ENCODE measurements around the gene SEMA4D. TPM values are rescaled to one million over a fixed set of nuclear protein-coding genes. Genes with fewer than 3 reads are reported as not detected.

Gene SEMA4D
- total and polyA plus RNA-seq, 12 donors = 3.5 to 57.0 (median 26.7) TPM

DNA sequence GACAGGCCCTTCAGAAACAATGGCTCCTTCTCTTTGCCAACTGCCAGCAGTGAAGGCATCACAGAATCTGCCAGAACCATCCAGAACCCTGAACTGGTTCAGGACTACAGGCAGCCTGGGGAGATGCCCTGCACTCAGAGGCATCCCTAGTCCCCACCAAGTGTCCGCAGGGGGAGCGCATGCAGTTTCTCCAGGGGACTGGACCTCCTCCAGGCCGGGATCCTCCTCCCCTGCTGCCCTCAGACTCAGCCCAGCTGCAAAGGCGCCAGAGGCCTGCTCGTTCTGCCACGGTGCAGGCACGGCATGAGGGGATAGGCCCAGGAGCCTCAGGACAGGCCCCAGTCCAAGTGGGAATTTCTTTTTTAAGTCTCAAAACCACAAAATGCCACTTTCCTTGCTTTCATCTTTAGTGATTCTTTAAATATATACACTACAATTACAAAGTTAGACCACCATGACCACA is 72.0 kb downstream of the SEMA4D start:
- 83 to 92% (median 86%) methylated on average over 1 to 7 of the region's 7 CpGs for WGBS, 4 donors
- H3K4me1 ChIP-seq (replicated peaks in 1 of 2) = peaks cover 11 to 24% of the 10 kb centered on the region in 2 donors
- no peak overlapping the region for H3K4me3 ChIP-seq
- peak overlapping the region in 1 of 5 donors; percentile 20 for H3K27ac ChIP-seq
- H3K36me3 ChIP-seq (replicated peaks in 1 of 2) = no peaks in the 10 kb centered on the region
- no peaks in the 10 kb centered on the region for H3K27me3 ChIP-seq
- H3K9me3 ChIP-seq (replicated peaks in 1 of 3) = no peaks in the 10 kb centered on the region
- DNase-seq = no peak
- intact Hi-C loops (cut with DNase I) = no loop called here
- TF ChIP-seq POLR2A (IDR thresholded peaks at IDR 0.05) = no peak
- no peak for TF ChIP-seq CTCF (IDR thresholded peaks at IDR 0.05)

GRCh38 chr9:89425024-89425805 is 72.7 kb downstream of the SEMA4D start:
- Histone ChIP-seq H3K4me1 (replicated peaks in 1 of 2) (peaks cover 11 to 24% of the 10 kb centered on the region in 2 donors), H3K9me3 (replicated peaks in 1 of 3) (no peaks in the 10 kb centered on the region), H3K27me3 (no peaks in the 10 kb centered on the region), H3K36me3 (replicated peaks in 1 of 2) (no peaks in the 10 kb centered on the region), H3K4me3 (no peak overlapping the region), H3K27ac (peak overlapping the region in 1 of 5 donors; percentile 20)
- WGBS, 4 donors = 40 to 48% (median 47%) methylated on average over 5 to 9 of the region's 9 CpGs
- TF ChIP-seq POLR2A (IDR thresholded peaks at IDR 0.05) (no peak), CTCF (IDR thresholded peaks at IDR 0.05) (no peak)
- peak in 4 of 7 donors; percentile 46 to 58 (median 55) for DNase-seq
- intact Hi-C loops (cut with DNase I) = no loop called here

GRCh38 chr9:89422151-89422975 is 75.5 kb downstream of the SEMA4D start:
- intact Hi-C loops (cut with DNase I) = no loop called here
- 78 to 87% (median 85%) methylated on average over 16 of the region's 16 CpGs for WGBS, 4 donors
- DNase-seq = no peak

More at GRCh38 chr9:89422151-89422975, 75.5 kb downstream of the SEMA4D start:
- Histone ChIP-seq H3K27ac (peak overlapping the region in 3 of 5 donors; percentile 27 to 35 (median 27)), H3K9me3 (replicated peaks in 1 of 3) (no peaks in the 10 kb centered on the region), H3K36me3 (replicated peaks in 1 of 2) (no peaks in the 10 kb centered on the region), H3K27me3 (no peaks in the 10 kb centered on the region), H3K4me3 (no peak overlapping the region), H3K4me1 (replicated peaks in 1 of 2) (peaks cover 11 to 17% of the 10 kb centered on the region in 2 donors)
- TF ChIP-seq POLR2A (IDR thresholded peaks at IDR 0.05) = no peak
- no peak for TF ChIP-seq CTCF (IDR thresholded peaks at IDR 0.05)

All from adrenal gland (tissue), 12 donors.